GM21447 (cell line): ENCODE data around the gene MYO3B.
"Not testable (repeated sequence)": the region's sequence is repeated elsewhere in the genome, so short reads cannot be mapped to it uniquely, and the experiment has no call there.

Source experiments
- ATAC-seq: cut with Tn5 transposase; IDR thresholded peaks from one replicate; pipeline ENCODE4 v1.9.1; 2021; ENCODE audit not compliant: unreplicated experiment

The MYO3B gene

GRCh38 chr2:170582751-170583463, 405.0 kb downstream of the MYO3B start:
- ATAC-seq, result no peak

DNA sequence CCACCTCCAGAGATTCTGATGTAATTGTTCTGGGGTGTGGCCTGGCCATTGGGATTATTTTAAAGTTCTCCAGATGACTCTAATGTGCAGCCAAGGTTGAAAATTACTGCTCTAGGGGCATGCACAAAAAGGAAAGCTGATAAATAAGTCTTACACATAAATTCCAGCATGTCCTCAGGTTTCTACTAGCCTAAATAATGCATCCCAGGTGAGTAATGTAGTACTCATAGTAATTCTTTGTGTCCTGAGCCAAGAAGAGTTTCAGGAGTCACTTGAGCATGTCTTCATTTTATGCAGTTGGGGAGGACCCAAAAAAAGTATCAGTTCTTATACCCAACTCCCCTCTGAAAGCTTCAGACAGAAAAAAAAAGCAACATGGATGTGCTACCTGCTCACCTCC, 407.1 kb downstream of the MYO3B start:
- no peak for ATAC-seq

- ATAC-seq, result no peak
Observed at GRCh38 chr2:170586571-170587095, 408.7 kb downstream of the MYO3B start.

DNA sequence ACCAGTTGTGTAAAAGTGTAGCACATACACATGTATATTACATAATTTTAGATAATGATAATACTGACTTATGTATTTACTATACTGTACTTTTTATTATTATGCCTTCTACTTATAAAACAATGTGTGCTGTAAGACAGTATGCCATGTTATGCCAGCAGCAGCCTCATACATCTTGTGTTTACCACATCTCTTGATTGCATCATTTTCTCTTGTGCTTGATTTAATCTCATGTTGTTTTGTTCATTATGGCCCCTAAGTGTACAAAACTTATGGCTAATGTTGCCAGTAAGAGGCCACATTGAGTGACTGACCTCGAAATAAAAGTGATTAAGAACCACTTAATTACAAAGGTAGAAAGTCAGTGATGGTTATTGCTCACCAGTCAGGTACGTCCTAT, 409.2 kb downstream of the MYO3B start:
- ATAC-seq, result no peak

DNA sequence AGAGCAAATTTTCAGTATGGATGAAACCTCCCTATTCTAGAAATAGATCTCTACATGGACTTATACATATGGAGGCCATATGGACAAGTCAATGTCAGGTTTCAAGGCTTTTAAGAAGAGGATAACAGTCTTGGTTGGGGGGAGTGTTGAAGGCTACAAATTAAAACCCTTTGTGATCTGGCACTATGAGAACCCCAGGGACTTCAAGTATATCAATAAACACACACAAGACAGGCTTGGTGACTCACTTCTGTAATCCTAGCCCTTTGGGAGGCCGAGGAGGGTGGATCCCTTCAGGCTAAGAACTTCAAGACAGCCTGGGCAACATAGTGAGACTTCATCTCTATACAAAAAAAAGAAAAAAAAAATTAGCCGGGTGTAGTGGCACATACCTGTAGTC, 410.0 kb downstream of the MYO3B start:
- no peak for ATAC-seq

- ATAC-seq, result no peak
Observed at GRCh38 chr2:170588729-170589128, 410.8 kb downstream of the MYO3B start.

DNA sequence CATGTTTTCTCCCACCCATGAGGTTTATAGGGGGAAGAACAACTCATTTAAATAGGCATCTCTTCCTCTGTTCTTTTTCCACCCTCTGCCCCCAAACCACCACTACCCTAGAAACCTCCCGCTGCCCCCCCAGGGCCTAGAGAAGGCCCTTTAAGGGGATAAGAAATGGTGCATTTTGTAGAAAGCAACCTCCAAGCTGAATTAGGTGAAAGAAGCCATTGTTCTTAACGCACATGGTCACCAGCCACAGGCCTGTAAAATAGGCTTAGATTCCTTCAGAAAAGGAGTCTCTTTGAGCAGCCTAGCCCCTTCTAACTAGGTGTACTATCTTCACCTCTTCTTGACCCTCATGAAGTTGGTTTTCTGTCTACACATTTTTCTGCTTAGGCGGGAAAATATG, 418.6 kb downstream of the MYO3B start:
- no peak for ATAC-seq

- ATAC-seq, result no peak
Observed at GRCh38 chr2:170598067-170598395, 420.1 kb downstream of the MYO3B start.

GRCh38 chr2:170601489-170601888, 423.5 kb downstream of the MYO3B start:
- no peak for ATAC-seq

DNA sequence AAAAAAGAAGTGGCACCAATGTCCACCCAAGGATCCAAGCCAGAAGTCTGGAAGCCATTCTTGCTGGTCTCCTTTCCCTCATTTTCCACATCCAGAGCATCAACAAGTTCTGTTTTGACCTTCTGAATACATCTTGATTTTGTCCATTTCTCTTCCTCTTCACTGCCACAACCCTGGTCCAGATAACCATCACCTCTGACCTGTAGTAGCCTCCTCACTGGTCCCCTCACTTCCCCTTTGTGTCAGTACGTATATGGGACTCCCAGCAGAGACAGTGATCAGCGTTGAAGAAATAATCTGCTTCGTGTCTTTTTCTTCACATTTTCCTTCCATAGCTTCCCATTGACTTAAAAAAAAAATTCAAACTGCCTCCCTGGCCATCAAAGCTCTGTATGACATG, 427.9 kb downstream of the MYO3B start:
- ATAC-seq, result no peak

- no peak for ATAC-seq
Observed at GRCh38 chr2:170607171-170607570, 429.2 kb downstream of the MYO3B start.

DNA sequence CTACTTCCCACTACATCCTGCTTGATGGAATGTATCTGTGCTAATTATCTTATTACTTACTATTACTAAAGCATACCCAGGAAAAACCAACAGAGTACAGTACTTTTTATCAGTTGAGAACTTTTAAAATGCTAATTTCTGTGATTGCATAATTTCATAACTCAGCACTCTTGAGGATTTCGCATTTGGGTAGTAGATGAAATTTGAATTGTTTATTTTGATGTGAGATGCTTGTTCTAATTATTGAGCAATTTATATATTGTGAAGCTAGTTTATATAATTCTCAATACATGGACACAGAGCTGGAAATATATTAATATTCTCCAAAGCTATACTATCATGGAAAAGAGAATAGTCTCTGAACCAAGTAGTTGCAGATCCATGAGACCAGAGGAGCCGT, 432.7 kb downstream of the MYO3B start:
- ATAC-seq, result no peak

GRCh38 chr2:170618948-170619347, 441.0 kb downstream of the MYO3B start:
- not testable (repeated sequence) for ATAC-seq

GRCh38 chr2:170635094-170635493, 457.1 kb downstream of the MYO3B start:
- not testable (repeated sequence) for ATAC-seq

DNA sequence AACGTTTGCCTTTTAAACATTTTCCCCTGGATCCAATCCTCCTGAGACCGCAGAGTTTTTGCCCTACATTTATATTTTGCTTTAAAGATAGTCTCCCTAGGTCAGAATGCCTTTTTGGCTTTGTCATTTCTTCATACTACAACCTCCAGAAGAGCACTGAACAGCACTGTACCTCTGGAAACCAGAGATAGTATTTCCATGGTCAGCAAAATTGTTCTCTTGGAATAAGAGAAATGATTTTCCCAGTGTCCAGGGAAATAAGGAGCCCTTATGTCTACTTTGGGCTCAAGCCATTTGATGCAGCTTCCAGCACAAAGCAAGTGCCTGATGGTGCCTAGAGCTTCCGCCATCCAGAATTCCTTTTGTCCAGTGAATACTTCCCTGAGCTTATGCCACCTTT, 461.7 kb downstream of the MYO3B start:
- no peak for ATAC-seq

DNA sequence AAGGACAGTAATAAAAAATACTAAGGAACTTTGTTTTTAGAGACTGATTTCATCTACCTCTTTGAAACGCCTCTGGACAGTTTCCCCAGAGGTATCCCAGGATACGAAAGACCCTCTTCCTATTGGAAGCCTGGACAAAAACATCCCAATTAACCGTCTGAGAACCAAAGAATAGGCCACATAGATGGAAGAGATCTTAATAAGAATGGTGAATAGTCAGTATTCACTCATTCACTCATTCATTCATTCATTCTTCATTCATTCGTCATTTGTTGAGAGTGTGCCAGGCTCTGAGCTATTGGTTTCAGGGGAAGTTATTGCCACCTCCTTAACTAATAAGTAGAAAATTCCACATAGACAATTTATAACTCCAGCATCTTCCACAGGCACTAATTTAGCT, 464.0 kb downstream of the MYO3B start:
- ATAC-seq, result no peak

DNA sequence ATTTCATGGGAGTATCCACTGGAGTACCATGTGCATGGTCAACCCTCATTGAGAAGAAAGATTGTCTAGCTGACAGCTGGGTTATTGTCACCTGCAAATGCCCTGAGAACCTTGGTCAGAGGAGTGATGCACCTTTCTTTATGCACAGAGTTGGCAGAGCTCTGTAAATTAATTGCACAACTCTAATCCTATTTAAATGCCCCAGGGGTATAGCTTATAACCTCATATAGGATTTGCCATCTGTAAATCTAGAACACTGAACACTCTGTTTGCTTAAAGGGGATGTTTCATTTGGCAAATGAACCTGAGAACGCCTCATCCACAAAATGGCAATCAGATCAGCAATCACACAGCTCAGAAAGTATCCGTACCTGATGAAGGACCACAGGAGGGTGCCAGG, 465.4 kb downstream of the MYO3B start:
- no peak for ATAC-seq

DNA sequence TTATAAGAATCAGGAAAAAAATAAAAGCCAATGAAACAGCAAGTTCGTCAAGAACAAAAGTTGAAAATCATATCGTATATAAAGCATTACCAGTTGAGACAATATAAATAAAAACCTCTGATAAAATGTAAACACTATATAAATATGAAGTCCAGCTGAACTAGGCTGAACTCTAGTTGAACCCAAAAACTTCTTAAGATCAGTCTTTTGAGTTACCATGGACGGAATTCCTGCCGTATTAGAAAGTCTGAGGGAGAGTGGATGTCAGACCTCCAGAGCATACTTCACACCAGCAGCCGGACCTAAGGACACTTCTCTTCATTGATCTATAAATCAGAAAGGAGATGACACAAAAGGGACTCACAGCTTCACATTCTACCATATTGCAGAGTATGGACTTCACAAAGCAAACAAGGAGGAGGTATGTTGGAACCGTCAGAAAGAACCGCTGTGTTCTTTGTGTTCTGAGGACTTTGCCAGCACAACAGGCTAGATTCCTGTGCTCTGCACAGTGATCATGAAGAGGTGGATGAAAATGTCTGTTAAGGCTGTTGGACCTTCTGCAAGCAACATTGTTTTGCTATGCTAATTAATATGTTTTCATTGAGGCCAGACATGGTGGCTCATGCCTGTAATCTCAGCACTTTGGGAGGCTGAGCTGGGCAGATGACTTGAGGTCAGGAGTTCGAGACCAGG, 469.9 kb downstream of the MYO3B start:
- ATAC-seq, result no peak

DNA sequence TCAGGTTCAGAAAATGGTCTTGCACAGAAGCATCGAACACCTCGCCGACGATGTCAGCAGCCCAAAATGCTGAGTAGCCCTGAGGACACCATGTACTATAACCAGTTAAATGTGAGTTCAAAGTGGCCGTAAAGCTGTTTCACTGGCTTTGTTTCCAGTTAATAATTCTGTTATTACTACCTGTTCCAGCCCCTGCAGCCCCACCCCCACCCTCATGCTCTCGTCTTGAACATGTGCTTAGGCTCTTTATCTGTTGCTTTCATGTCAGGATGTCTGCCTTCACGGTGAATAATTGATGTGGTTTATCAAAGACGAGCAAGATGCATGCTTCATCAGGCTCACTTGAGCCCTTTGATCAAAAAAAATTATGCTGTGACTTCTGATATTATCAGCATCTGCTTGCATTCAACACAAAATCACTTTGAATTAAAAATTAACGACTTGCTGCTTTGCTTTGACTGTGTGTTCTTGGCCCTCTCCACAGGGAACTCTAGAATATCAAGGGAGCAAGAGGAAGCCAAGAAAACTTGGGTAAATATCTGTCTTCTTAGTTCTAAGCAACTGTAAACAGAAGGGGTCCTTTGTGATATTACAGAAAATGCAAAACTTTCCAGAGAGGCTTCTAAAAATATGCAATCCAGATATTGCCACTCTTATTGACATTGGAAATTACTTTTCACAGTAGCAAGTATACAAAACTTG, 473.8 kb downstream of the MYO3B start:
- no peak for ATAC-seq

DNA sequence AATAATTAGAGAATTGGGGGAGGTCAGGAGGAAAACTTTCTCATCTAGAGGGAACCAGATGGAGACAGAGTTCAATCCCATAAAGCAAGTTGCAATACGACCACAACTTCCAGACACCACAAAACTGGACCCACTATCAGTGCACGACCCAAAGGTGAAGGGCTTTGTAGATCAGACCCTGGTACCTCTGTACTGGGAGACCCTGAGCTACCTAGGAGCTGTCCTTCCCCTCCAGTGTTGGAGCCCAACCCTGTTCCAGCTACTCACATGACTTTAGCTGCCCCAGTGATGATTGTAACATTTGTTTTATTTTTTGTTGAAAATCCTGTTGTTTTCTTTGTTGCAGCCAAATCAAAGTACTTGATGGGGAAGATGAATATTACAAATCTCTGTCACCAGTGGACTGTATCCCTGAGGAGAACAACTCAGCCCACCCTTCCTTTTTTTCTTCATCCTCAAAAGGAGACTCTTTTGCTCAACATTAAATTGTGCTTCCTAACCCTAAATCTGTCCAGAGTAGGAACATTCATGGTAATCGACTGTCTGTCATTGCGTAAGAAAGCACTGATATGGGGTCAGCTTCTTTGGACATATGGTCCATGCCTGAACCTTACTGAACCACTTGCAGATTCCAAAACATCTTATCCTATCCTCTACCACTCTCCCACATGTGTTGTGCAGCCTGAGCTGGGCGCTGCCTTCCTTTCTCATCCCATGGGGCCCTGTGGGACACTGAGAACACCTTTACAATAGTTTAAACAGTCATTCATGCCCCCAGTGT, 474.9 kb downstream of the MYO3B start:
- no peak for ATAC-seq

DNA sequence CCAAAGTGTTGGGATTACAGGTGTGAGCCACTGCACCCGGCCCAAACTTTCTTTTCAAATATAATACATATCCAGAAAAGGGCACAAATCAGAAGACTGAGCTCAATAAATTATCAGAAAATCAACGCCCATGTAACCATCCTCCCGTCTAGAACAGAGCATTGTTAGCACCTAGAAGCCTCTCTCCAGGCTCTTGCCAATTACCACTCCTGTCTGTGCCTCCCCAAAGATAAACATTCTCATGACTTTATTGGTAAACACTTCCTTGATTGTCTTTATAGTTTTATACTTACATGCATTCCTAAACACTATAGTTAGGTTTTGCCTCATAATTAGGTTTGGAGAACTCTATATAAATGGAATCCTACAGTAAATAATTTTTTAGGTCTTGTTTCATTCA, 478.7 kb downstream of the MYO3B start:
- ATAC-seq, result no peak
